Esophagus squamous epithelium (tissue), 4 donors: ENCODE measurements around the gene LDLRAD3.

Source experiments
- POLR2A ChIP-seq, 4 donors: fragments of 450-650 bp; IDR thresholded peaks; one replicate each; pipeline ENCODE4 v1.6.1; 2017; ENCODE audit warnings: antibody characterized with exemption in 4 of 4, mild to moderate bottlenecking in 4 of 4, moderate library complexity in 3 of 4
- TF ChIP-seq, protein P1 (sequence below), 6 experiments: fragments of 450-650 bp in 4 of 6; fragments of 200-600 bp in 2 of 6; sonication (generic) in 2 of 6; IDR thresholded peaks; one replicate each; pipeline ENCODE4 v1.5.1; 2016 to 2019; ENCODE audit warnings: antibody characterized with exemption in 6 of 6, mild to moderate bottlenecking in 4 of 6, moderate library complexity in 4 of 6

- TF ChIP-seq POLR2A (IDR thresholded peaks at IDR 0.05) = no peak
- TF ChIP-seq, protein P1, sequence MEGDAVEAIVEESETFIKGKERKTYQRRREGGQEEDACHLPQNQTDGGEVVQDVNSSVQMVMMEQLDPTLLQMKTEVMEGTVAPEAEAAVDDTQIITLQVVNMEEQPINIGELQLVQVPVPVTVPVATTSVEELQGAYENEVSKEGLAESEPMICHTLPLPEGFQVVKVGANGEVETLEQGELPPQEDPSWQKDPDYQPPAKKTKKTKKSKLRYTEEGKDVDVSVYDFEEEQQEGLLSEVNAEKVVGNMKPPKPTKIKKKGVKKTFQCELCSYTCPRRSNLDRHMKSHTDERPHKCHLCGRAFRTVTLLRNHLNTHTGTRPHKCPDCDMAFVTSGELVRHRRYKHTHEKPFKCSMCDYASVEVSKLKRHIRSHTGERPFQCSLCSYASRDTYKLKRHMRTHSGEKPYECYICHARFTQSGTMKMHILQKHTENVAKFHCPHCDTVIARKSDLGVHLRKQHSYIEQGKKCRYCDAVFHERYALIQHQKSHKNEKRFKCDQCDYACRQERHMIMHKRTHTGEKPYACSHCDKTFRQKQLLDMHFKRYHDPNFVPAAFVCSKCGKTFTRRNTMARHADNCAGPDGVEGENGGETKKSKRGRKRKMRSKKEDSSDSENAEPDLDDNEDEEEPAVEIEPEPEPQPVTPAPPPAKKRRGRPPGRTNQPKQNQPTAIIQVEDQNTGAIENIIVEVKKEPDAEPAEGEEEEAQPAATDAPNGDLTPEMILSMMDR (IDR thresholded peaks at IDR 0.05) = no peak
These were observed 26.6 kb downstream of the LDLRAD3 start for GRCh38 chr11:35970445-35970844.
